Glomerular visceral epithelial cell (primary cell): Measurements from ENCODE around the gene FSHR.

Source experiments
- DNase-seq: peaks from one replicate; pipeline ENCODE4 v3.0.0-alpha.2; 2016; ENCODE audit errors: extremely low spot score

FSHR gene

DNA sequence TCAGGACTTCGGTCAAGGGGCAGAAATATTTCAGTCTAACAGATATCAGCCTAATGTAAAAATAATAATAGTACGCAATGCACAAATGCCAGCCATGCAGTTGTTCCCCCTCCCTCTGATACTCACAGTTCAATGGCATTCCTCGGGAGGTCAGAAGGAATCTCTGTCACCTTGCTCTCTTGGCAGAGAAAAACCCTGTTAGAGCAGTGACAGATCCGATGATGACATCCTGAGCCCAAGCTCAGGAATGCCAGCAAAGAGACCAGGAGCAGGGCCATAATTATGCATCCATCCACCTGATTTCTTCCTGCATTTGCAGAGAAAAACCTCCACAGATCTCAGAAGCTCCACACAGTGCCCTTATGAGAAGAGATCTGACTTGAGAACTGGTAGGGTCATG is at the start of gene FSHR:
Gene FSHR (minus strand): TSS at position 376 of the 400 bp plus-strand sequence. CDS start 98 bp downstream, at position 278.
- no peak for DNase-seq

- no peak for DNase-seq
These were observed 45.0 kb upstream of the FSHR start for GRCh38 chr2:49199266-49199665.

GRCh38 chr2:49194701-49195100 is 40.4 kb upstream of the FSHR start:
- DNase-seq = no peak

DNA sequence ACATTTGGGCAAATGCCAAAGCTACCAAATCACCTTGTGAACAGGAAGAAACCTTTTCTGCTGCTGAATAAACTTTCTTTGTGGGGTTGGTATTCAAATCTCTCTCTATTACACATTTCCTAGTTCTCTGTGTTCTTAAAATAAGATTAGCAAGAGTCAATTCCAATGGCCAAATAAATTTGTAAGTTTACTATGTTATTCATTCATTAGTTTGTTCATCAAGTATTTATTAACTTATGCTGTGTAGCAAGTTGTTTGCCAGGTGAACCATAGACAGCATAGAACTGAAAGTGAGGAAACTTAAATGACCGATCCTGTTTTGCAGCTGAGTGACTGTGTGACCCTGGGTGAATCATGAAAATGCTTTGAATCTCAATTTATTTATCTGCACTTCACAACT is 37.7 kb upstream of the FSHR start:
- no peak for DNase-seq

DNA sequence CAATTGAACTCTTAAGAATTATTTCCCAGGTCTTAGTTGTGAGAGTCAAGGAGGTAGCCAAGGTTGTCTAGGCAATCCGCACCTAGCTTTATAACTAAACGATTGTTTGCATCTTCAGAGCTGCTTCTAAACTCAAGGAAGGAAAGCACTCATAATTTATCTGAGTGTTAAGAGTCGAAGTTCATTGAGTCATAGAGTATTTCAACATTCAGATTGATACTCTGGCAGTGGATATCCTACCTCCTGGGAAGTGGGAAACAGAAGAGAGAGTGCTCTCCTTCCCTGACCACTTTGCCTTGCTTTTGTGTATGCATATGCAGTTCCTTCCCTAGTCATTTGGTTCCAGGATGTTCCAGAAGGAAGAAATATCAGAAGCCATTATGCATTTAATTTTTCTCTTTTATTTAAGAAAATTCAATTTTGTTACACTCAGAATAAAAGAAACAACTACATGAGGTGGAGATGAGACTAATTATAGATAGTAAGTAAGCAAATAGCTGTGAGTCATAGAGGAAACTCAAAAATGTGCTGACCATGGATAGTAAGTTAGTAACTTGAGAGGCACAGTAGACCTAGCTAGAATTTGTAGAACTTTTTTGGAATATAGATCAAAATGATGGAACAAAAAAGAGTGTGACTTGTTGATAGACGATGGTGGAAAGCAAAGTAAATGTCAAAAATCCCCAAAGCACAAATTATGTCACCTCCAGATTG is 35.4 kb upstream of the FSHR start:
- no peak for DNase-seq

- DNase-seq = no peak
These were observed 31.8 kb upstream of the FSHR start for GRCh38 chr2:49186050-49186648.

- DNase-seq = no peak
These were observed 24.3 kb upstream of the FSHR start for GRCh38 chr2:49178656-49179055.

- no peak for DNase-seq
These were observed 22.9 kb upstream of the FSHR start for GRCh38 chr2:49177194-49177593.

DNA sequence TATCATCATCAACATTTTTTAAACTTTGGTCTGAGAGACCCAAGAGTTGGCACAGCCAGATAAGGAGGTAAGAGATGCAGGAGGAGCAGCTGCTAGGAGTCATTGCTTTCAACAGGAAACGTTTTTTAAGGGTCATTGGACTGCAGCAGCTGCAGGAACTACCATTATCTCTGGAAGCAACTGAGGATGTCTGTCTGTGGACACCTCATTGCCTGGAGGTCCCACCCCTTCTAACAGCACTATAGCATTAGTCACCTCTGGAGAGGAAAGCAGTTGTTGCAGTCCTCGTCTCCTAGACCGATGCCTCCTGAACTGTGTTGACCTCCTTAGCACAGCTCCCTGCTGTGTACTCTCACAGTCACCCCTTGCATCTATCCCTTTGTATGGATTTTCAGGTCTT is 21.5 kb upstream of the FSHR start:
- peak; percentile 10 for DNase-seq

GRCh38 chr2:49174750-49175149 is 20.4 kb upstream of the FSHR start:
- DNase-seq = no peak

GRCh38 chr2:49167131-49167530 is 12.8 kb upstream of the FSHR start:
- no peak for DNase-seq

DNA sequence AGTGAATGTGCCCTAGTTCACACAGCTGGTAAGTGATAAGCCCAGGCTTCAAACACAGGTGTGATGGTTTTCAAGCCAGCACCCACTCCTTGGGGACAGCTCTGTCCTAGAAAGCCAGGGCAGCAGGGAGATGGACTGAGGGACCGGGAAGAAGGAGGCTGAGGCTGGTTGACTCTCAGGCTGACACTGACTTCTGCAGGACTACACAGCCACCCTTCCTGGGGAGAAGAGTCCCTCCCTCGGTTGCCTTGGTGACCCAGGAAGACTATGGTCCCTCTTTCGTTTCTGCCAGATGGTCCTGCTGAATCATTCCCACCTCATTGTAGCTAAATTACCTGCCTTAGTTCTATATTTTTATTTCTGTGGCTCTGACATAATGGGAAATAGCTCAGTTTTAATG is 11.3 kb upstream of the FSHR start:
- DNase-seq = no peak

GRCh38 chr2:49164729-49165128 is 10.4 kb upstream of the FSHR start:
- DNase-seq = no peak

GRCh38 chr2:49162151-49162550 is 7.8 kb upstream of the FSHR start:
- DNase-seq = peak; percentile 63

GRCh38 chr2:49154891-49155290 is 576 bp upstream of the FSHR start:
- no peak for DNase-seq

GRCh38 chr2:49153252-49153651 is 1.1 kb downstream of the FSHR start:
- DNase-seq = no peak

DNA sequence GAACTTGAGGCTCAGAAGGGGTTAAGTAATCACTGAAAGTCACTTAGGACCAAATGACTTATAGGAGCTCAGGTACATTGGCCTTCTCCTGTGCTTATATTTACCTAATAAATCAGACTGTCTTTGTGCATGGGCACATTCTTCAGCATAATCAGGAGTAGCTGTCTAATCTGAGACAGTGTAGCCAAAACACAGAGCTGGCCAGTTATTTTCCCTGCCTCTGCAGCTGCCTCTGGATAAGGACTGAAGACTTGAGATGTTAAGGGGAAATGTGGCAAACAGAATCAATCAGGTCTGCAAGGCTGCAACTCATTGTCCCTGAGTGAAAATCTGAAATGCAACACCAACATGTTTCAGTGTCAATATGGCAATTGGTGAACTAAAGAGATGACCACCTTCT is 1.5 kb downstream of the FSHR start:
- DNase-seq = no peak

DNA sequence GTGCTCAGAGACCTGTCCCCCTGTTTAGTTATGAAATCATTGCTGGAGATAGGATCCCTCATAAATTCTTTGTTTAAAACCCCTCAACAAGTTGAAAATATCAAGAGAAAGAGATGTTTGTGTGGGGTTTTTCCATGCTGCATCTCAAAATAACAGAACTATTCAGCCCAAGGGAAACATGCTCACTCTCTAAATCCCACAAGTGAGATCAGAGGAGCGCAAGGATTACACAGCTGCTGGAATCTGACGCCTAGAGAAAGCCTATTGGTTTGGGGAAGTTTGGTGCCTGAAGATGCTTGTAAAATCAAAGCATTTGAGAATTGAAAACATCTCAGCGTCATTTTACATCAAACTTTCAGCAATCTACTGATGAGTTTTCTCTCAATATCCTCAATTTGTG is 7.9 kb downstream of the FSHR start:
- DNase-seq = no peak

- no peak for DNase-seq
These were observed 22.5 kb downstream of the FSHR start for GRCh38 chr2:49131801-49132200.

DNA sequence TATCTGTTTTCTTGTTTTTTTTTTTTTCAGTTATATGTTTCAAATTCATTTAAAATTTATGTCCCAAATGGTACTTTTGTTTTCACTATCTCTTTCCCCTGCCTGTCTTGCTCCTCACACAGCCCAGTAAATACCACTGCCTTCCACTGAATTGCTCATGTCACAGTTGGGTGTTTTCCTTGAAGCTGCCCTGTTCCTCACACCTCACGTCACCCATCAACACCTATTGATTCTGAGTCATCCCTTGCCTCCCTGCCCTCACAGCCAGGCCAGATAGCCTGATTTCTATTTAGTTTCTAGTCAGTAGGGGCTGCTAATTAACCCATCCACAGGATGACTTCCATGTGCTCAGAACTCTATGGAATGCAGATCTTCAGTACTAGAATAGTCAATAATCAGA is 25.3 kb downstream of the FSHR start:
- no peak for DNase-seq

DNA sequence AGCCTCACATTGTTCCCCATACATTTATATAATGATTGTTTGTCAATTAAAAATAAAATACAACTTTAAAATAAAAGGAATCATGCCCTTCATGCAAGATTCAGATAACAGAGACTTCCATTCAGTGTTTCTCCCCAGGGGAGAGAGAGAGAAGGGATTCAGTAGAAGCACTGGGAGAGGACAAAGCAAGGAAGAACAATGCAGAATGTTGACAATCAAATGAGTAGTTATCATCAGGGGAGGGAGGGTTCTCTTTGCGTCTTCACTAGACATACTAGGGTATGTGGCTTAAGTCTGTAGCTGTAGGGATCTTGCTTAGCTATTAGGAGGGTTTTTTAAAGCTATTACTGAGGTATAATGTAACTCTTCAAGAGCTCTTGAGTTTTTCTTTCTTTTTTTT is 30.7 kb downstream of the FSHR start:
- DNase-seq = no peak

DNA sequence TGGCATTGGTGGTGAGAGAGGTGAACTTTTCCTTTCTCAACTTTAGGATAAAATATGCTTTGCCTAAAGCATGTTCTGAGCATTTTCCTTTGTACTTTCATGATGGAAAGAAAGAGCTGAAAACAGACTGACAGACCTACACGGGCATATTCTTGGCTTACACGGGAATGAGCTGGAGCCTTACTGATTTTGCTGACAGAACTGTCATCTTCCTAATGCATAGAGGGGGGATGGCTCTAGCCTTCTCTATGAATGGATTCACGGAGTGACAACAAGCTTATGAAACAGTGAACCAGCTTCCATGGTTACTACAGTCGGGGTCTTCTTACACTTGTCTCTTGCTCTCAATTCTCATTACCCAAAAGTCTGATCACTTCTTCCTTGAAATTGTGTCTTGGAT is 32.2 kb downstream of the FSHR start:
- DNase-seq = no peak

GRCh38 chr2:49113046-49113445 is 41.3 kb downstream of the FSHR start:
- DNase-seq = no peak

GRCh38 chr2:49111456-49111855 is 42.9 kb downstream of the FSHR start:
- DNase-seq = no peak
